GM21786 (cell line): ENCODE data around the gene PPP1R3F.

ENCODE experiments used
- ATAC-seq: cut with Tn5 transposase; IDR thresholded peaks from one replicate; pipeline ENCODE4 v1.9.1; 2021; ENCODE audit not compliant: unreplicated experiment

PPP1R3F gene

DNA sequence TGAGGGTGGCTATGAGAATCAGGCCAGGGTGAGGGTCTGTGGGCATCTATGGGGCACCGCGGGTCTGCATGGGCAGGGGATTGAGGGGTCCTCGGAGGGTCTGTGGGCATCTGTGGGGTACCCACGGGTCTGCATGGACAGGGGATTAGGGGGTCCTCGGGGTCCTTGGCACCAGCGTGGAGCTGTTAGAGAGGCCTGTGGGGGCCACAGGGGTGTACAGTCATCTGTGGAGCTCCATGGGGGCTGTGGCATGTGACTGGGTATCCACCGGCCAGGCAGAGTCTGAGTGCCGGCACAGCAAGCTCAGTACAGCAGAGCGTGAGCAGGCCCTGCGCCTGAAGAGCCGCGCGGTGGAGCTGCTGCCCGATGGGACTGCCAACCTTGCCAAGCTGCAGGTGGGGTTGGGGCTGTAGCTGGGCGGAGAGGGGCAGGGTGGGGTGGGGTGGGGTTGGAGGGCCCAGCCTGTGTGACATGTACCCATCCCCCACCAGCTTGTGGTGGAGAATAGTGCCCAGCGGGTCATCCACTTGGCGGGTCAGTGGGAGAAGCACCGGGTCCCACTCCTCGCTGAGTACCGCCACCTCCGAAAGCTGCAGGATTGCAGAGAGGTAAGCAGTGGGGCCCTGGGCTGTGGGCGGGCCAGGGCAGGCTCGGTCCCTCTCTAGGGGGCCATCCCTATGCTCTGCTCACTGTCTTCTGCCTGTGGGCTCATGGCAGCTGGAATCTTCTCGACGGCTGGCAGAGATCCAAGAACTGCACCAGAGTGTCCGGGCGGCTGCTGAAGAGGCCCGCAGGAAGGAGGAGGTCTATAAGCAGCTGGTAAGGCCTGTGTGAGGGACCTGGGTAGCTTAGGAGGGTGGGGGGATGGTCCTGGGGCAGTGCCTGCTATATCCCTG, 21.4 kb upstream of the PPP1R3F start:
- no peak for ATAC-seq

DNA sequence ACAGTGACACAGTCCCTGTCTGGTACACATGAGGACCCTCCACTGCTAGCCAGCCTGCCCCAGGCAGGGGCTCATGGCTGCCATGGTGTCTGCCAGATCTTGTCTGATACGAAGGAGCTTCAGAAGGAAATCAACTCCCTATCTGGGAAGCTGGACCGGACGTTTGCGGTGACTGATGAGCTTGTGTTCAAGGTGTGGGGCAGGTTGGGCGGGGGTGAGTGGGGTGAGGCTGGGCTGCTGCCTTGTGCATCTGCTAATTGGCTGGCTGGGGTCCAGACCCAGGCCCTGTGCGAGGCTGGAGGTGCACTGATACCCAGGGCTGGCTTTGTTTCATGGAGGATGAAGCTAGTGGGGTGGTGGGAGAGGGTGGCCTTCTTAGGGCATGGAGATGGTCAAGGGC, 20.5 kb upstream of the PPP1R3F start:
- no peak for ATAC-seq

DNA sequence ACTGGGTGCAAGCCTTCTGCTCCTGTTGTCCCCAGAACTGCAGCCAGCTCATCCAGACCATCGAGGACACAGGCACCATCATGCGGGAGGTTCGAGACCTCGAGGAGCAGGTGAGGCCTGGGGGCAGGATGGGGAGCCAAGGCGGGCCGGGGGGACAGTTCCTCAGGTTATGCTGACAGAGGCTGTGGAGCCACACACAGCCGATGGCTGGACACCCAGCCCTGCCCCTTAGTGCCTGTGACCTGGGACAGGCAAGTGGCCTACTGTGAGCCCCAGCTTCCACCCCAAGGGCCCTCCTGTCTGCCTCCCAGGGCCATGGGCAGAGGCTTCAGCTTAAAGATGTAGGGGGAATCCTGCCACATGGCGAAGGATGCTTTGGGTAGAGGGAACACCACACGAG, 20.0 kb upstream of the PPP1R3F start:
- ATAC-seq, result no peak

DNA sequence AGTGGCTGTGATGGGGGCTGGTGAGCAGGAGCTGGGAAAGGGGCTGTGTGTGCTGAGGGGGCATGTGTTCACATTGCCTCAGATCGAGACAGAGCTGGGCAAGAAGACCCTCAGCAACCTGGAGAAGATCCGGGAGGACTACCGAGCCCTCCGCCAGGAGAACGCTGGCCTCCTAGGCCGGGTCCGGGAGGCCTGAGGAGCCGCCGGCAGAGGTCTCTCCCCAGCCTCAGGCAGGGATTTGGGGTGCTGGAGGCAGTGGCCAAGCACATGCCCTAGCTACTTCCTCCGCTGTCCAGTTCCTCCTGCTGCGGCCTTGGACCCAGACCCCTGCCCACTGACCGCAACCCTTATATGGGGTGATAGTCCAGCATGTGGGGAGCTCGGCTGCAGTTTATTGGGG, 19.5 kb upstream of the PPP1R3F start:
- ATAC-seq, result no peak

DNA sequence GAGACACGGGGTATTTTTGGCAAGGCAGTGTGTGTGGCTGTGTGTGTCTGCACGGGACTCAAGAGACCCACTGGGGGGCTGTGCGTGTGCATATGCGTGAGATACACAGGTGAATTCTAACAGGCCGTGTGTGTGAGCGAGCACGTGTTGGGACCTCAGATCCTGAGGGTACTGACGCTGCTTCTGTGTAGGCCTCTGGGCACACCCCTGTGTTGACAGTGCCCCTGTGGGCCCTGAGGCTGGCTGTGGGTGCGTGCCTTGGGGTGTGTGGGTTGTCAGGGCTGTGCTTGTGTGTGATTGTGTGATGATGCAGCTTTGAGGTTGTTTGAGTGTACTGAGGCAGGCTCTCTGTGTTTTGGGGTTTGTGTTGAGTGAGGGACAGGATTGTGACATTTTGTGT, 19.0 kb upstream of the PPP1R3F start:
- ATAC-seq, result no peak

DNA sequence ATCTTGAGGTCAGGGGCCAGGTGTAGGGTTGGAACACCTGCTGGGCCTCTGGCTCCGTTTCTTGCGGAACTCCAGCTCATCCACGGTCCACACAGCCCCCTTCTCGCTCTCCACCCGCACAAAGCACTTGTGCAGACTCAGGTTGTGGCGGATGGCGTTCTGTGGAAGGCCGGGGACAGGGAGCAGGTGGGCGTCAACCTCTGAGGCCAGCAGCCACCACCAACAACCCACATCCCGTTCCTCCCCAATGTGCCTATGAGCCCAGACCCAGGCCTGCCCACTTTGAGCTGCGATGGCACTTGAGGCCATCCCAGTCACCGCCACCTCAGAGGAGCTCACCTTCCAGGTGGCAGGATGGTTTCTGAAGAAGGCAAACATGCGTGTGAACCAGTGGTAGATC, 18.3 kb upstream of the PPP1R3F start:
- ATAC-seq, result no peak

DNA sequence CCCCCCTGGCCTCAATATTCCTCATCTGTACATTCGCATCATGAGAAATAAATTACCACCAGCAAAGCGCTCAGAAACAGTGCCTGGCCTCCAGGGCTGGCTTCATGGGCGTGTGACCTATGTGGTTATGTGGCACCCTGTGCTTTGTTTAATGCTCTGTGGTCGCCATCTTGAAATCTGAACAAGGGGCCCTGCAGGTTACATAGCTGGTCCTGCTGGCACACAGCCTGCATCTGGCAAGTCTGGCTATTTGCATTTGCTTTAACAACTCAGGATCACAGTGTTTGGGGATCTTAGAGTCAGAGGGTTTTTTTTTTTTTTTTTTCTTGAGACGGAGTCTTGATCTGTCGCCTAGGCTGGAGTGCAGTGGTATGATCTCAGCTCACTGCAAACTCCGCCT, 15.0 kb upstream of the PPP1R3F start:
- ATAC-seq, result no peak

DNA sequence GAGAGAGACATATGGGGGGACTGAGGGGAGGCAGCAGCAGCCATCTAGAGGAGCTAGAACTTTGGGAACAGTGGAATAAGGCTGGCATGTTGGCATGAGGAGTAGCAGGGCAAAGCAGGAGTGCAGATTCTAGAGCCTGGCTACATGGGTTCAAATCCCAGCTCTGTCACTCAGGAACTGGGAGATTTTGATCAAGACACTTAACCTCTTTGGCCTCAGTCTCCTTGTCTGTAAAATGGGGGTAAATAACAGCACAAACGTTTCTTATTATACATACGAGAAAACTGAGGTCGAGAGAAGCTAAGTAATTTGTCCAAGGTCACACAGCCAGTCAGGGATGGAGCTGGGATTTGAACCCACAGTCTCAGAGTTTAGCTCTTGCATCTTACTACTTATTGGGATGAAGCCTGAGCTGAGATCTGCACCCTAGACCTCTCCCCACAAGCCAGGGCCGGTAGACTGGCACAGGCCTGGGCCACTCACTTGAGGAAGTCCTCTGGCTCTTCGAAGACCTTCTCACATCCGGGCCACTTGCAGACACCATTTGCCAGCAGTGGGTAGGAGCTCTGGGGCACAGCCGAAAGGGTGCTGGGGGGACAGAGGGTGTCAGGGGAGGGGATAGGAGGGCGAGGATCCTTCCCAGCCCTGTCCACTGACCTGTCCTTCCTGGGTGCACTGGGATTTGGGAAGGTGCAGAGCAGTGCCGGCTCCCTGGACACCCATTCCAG, 13.2 kb upstream of the PPP1R3F start:
- no peak for ATAC-seq

DNA sequence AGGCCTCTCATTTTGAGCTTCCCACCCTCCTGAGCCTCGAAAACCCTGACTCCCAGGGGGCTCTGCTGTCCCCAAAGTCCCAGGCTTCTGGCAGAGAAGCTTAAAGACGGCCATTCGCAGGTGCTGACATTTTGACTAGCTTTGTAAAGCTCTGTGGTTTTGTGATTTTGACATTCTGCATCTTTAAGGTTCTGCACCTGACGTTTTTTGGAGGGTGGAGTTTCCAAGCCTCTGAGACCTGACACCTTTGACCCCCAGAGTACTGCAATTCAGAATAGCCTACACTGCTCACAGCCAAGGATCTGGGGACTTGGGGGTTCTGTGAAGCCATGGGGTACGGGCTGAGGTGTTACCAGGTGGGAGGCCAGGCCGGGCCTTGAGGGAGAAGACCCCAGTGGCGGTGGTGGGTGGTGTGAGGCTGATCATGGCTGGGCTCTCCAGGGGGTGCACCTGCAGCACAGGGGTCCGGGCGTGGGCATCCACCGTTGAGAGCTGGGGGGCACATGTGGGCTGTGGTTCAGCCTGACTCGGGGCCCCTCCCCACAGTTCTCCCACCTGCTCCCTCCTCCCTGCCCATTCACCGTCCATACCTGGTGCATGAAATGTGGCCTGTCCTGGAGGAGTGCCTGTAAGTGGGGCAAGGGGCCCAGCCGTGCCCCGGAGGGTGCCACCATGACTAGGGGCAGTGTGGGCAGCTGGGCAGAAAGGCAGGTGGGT, 12.4 kb upstream of the PPP1R3F start:
- no peak for ATAC-seq

DNA sequence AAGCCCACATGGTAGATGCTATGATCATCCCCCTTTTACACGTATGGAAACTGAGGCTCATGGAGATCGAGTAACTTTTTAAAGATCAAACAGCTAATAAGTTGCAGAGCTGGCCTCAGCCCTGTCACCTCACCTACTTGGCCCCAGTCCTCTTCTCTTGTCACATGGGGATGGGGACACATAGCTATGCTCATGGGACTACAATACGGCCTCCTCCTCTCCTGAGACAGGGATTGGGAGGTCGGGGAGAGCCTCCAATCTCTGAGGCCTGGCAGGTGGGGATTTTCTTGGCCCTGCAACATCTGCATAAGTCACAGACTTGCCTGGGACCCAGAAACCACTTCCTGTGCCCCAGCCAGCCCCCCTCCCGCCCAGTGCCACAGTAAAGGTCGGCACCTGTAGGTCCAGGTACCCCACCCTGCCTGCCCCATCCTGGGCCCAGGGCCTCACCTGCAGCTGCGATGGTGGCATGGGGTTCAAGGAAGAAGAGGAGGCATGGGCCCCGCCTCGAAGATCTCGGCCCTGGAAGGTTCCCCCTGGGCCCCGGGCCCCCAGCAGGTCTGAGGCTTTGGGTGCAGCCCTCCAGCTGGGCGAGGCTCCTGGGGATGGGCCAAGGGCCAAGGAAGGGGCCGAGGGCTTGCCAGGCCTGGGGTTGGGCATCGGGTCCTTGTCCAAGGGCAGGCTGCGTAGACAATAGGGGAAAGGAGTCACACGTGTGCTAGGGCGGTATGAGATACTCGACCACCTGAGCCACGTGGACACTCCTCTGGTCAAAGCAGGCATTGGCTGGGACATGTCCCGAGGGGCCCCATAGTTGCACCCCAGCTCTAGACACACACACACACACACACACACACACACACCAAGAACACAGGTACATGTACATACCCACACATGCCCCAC, 11.5 kb upstream of the PPP1R3F start:
- no peak for ATAC-seq

DNA sequence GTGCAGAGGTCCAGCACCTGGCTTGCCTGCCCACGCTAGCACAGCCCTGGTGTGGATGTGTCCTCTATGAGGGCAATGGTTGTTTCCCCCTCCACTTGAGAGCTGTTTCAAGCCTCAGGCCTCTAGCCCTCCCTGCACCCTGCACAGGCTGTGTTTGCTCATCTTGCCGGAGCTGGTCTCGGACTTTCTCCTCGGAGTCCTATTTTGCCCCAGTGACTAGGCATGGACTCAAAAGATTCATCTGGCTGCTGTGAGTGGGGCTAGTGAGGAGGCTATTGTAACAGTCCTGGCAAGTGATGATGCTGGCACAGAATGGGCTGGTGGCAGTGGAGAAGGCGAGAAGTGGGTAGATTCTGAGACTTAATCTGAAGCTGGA, 10.9 kb upstream of the PPP1R3F start:
- no peak for ATAC-seq

DNA sequence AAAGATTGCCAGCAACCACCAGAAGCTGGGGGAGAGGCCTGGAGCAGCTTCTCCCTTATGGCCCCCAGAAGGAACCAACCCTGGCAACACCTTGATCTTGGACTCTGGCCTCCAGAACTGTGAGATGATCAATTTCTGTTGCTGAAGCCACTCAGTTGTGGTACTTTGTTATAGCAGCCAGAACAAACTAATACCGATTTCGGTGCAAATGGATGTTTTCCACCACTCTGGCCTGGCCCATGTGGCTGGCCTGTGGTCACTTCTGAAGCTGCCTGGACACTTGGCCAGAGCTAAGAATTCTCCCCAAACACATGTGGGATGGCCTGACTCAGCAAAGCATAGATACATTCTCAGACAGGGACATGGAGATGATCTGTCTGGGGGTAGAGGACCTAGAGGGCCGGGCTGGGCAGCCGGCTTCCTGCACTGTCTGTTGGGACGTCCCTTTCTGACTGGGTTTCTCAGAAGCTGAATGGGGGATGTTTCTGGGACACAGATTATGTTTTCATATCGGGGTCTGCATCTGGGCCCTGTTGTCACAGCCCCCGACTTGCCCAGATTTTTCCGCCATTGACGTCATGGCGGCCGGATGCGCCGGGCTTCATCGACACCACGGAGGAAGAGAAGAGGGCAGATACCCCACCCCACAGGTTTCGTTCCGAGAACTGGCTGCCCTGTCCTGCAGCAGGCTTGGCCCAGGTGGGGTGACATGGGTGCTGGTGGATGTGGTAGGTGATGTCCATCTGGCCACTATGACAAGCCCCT, 9.2 kb upstream of the PPP1R3F start:
- ATAC-seq, result no peak

DNA sequence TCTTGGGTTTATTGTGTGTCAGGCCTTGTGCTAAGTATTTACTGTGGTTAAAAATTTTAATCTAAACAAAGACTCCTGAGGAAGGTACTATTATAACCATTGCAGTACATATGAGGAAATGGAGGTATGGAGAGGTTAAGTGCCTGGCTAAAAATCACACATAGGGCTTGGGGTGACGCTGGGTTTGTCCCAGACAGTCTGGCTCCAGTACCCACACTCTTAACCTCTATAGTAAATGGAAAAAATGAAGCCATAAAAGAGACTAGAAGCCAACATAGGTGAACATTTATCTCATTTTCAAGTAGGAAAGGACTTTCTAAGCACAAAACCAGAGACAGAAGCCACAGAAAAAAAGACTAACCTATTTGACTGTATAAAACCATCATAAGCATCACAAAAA, 7.0 kb upstream of the PPP1R3F start:
- no peak for ATAC-seq

DNA sequence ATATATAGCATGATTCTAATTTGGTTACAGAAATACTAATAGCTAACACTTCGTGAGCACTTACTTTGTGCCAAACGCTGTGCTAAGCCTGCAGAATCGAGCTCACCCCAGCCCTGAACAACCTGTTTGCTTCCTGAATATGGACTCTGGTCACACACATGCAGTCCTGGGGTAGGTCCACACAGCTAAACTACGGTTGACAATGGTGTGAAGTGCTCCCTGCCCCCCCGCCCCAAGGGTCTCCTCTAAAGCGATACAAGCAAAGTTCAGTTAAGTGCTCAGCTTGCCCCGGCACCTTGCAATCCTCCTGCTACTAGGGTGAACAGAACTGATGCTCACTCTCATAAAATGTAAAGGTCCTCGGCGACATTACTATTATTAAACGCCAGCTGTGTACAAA, 6.0 kb upstream of the PPP1R3F start:
- no peak for ATAC-seq

DNA sequence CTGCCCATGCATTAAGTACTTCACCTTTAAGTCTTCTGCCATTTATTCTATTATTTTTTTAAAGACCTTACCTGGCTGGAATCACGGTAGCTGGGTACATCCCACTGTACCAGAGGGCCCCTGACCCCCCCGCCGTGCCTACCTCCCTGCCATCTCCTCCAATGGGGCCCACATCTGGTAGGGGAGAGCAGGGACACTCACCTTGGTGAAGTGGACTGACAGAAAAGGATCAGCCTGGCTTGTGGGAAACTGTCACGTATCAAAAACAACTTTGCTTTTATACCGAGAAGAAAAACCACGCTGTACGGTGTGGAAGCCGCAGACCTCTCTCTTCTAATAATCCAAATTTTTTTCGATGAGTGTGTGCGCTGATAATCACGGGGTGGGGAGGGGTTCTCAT, 5.1 kb upstream of the PPP1R3F start, which contains the start of gene FOXP3:
FOXP3 (minus strand) TSS at position 251 of the 400 bp plus-strand sequence. CDS start 6,205 bp downstream, outside the sequence.
- ATAC-seq, result no peak

DNA sequence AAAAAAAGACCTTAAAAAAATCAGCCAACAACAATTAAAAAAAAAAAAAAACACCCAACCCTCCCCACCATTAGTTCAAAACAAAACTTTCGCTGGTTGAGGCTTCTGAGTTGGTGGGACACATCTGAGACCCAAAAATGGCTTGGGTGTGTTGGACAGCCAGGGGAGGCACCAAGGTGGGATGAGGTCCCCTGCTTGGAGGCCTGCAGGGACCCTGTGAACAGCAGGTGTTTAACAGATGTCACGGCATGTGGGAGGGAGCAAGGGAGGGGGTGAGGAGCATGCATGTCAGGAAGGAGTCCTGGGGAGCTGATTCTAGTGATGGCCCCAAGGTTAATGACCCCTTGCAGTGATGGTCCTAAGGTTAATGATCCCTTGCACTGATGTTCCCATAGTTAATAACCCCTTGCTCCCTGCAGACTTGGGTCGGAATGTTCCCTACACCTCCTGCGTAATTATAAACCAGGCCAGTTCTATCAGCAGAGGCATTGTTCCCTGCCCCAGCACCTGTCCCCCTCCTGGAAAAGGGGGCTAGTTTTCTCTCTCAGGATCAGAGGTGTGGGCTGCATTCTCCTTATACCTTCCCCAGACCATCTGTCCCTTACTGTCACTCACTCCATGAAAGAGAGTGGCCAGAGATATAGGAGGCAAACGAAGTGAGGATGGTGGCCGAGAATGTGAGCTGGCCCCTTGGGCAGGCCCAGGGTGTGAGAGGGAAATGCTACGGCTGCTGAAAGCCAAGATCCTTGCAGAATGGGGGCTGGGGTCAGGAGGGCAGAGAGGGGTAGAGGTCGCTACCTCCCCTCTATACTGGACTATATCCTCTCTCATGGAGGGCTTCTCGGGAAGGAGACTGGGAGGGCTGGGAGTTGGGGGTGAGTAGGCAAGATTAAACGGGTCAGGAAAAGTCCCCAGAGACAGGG, 2.8 kb upstream of the PPP1R3F start:
- no peak for ATAC-seq

DNA sequence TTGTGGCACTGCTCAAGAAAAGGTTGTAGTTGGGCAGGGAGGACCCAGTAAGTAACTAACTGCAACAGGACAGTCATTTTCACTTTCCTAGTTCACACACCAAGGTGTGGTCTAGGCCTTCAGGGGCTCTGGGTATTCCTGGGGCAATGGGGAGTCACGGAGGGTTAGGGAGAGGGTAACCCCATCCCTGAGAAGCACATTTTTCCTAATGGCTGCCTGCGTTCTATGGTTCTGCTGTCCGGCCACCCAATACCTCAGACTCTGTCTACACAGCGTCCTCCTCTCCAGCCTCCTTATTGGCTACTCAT, 937 bp upstream of the PPP1R3F start:
- no peak for ATAC-seq

DNA sequence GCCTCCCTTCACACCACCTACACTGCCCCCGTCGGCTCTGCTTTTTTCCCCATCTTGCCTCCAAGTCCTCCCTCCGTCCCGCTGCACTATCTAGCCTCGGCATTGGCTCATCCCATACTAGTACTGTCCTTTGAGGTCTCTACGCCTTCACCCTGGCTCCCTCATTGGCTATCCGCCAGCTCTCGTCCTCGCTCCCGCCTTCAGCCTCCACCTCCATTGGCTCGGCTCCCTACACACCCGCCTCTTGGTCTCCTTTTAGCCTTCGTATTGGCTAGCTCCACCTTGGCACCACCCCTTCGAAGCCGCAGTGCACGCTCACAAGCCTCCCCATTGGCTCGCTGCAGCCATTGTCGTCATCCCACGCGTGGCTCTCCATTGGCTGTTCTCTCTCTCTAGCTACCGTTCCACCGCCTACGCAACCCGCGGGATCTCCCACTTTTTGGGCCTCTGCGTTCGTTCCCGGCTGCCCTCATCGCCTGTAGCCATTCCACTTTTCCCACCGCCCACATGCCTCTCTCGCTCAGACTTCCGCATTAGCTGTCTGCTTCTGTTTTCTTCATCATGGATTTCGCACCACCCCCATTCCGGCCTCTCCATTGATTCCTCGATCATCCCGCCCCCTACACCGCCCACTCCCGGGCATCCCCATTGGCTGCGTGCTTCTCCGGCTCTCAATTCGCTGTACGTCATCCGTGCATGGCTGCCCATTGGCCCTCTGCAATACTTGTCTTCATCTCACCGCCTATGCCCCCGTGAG, 405 bp upstream of the PPP1R3F start:
- peak; percentile 83 for ATAC-seq
